Measurements from ENCODE around the gene ATL3.

DNA sequence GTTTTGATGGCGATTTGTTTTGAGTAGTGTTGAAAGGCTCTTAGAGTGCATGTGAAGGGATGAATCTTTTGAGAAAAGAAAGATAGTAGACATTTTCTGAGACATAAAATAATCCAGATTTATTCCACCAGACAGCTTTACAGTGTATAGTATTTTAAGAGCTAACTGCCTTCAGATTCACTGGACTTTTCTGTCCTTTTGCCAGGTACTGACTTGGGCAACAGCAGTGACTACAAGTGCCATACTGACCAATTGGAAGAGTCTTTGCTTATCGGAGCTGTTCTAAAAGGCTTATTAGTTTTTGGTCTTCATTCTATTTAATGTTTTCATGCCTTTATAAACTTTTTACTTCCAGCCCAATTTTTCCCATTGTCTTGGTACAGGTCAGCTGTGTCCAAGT, 42.6 kb upstream of the ATL3 start:
- TF ChIP-seq, protein P1, sequence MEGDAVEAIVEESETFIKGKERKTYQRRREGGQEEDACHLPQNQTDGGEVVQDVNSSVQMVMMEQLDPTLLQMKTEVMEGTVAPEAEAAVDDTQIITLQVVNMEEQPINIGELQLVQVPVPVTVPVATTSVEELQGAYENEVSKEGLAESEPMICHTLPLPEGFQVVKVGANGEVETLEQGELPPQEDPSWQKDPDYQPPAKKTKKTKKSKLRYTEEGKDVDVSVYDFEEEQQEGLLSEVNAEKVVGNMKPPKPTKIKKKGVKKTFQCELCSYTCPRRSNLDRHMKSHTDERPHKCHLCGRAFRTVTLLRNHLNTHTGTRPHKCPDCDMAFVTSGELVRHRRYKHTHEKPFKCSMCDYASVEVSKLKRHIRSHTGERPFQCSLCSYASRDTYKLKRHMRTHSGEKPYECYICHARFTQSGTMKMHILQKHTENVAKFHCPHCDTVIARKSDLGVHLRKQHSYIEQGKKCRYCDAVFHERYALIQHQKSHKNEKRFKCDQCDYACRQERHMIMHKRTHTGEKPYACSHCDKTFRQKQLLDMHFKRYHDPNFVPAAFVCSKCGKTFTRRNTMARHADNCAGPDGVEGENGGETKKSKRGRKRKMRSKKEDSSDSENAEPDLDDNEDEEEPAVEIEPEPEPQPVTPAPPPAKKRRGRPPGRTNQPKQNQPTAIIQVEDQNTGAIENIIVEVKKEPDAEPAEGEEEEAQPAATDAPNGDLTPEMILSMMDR (conservative IDR thresholded peaks at IDR 0.05; ENCODE audit: low read depth, low read length) = no peak
- no peak for TF ChIP-seq EZH2 (IDR thresholded peaks at IDR 0.05; ENCODE audit: low read length, unreplicated experiment)
